K562 (cell line): Measurements from ENCODE around the gene TPM4. TPM values are rescaled to one million over a fixed set of nuclear protein-coding genes. Genes with fewer than 3 reads are reported as not detected.

Experiments used
- HEY1 ChIP-seq: fragments of 250-450 bp; sonication (Bioruptor Pico); IDR thresholded peaks from 2 replicates; pipeline ENCODE4 v1.5.0; 2020; ENCODE audit warnings: mild to moderate bottlenecking, moderate library complexity, borderline replicate concordance
- NONO ChIP-seq, 2 experiments: fragments of 200-400 bp in 1 of 2; fragments of 450-650 bp in 1 of 2; formaldehyde crosslinking in 1 of 2; IDR thresholded peaks; 2 replicates each; pipeline ENCODE4 v1.6.1; 2017; ENCODE audit warnings: low read depth in 2 of 2, mild to moderate bottlenecking in 2 of 2, moderate library complexity in 2 of 2, low read length in 1 of 2
- PHF8 ChIP-seq: fragments of 200-600 bp; sonication (generic); IDR thresholded peaks from 2 replicates; pipeline ENCODE4 v1.6.1; 2012; ENCODE audit warnings: mixed run types, mild to moderate bottlenecking, inconsistent platforms, low read length, moderate library complexity, borderline replicate concordance
- PYGO2 ChIP-seq: fragments of 450-650 bp; IDR thresholded peaks from 2 replicates; pipeline ENCODE4 v1.6.1; 2016; ENCODE audit warnings: mild to moderate bottlenecking, missing genetic modification characterization, moderate library complexity, missing compliant biosample characterization
- ZNF133 ChIP-seq: fragments of 250-450 bp; sonication (Bioruptor Pico); IDR thresholded peaks from 2 replicates; pipeline ENCODE4 v1.4.0; 2020; ENCODE audit warnings: mild to moderate bottlenecking
- ZNF282 ChIP-seq: sonication (generic); formaldehyde crosslinking; IDR thresholded peaks from 2 replicates; pipeline ENCODE4 v1.8.1; 2023; ENCODE audit warnings: missing genetic modification reagents
- ZNF445 ChIP-seq: fragments of 250-450 bp; sonication (Bioruptor Pico); IDR thresholded peaks from 2 replicates; pipeline ENCODE4 v1.4.0; 2020; ENCODE audit warnings: low read depth, mild to moderate bottlenecking, moderate library complexity
- polyA plus RNA-seq, 8 experiments: library from polyadenylated mRNA; depleted of rRNA in 4 of 8; stranded (reverse) in 5 of 8; unstranded in 3 of 8; fragments of >200 nt; fragmentation: Nextera tagmentation in 2 of 8; fragmentation: Illumina TruSeq in 1 of 8; extraction: Ambion mirVana in 2 of 8; extraction: Trizol in 1 of 8; gene quantifications; 2 replicates each; pipeline versions ENCODE4 v1.2.1 to v1.2.3, GENCODE V29; 2011 to 2014; ENCODE audit warnings: inconsistent platforms in 1 of 8, missing spikeins in 1 of 8
- total RNA-seq, 7 experiments: library from RNA; depleted of rRNA in 6 of 7; stranded (reverse); fragments of >200 nt in 6 of 7; fragmentation: Illumina TruSeq in 2 of 7; extraction: Trizol in 2 of 7; gene quantifications; 2 replicates each; pipeline versions ENCODE4 v1.2.1 to v1.2.3, GENCODE V29; 2011 to 2021; ENCODE audit warnings: low replicate concordance in 1 of 7
- TF ChIP-seq, protein P1 (sequence below), 2 experiments: fragments of 450-650 bp; IDR thresholded peaks; 2 replicates each; pipeline ENCODE4 v1.6.1; 2016; ENCODE audit warnings: mild to moderate bottlenecking in 2 of 2, borderline replicate concordance in 1 of 2, low read depth in 1 of 2, moderate library complexity in 1 of 2
- TF ChIP-seq, protein P2 (sequence below): sonication (generic); formaldehyde crosslinking; IDR thresholded peaks from 2 replicates; pipeline ENCODE4 v1.8.1; 2023; ENCODE audit warnings: missing genetic modification reagents, mild to moderate bottlenecking, borderline replicate concordance
- TF ChIP-seq, protein P3 (sequence below): sonication (generic); formaldehyde crosslinking; IDR thresholded peaks from 2 replicates; pipeline ENCODE4 v1.8.0; 2022; ENCODE audit warnings: missing genetic modification reagents, mild to moderate bottlenecking, moderate library complexity, borderline replicate concordance
- TF ChIP-seq, protein P4 (sequence below): fragments of 250-450 bp; sonication (Bioruptor Pico); IDR thresholded peaks from 2 replicates; pipeline ENCODE4 v1.5.0; 2020; ENCODE audit warnings: mild to moderate bottlenecking

Gene TPM4
- total and polyA plus RNA-seq, 9 of the 15 experiments (the other 6 are each of a cell fraction or from before 2014, with no cell fraction given) = 28.1 to 111 (median 77.4) TPM

DNA sequence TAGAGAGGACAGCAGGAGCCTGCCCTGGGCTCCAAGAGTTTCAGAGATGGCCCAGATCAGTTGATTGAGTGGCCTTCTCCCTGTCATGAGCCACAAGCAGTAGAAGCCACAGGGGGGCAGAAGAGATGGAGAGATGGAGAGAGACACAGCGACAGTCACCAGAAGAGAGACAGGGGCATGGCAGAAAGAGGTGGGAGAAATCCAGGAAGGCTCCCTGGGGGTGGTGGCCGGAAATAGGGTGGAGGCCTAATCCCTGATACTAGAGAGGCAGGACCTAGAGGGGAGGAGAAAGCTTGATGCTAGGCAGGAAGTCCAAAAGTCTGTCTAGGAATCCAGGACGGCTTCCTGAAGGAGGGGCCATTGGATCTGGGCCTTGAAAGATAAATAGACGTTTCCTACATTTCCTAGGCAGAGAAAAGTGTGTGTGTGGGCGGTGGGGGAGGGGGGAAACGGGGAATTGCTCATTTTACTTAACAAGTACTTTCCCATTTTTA lies 9.6 kb upstream of the TPM4 start (continued):
- TF ChIP-seq, protein P1, sequence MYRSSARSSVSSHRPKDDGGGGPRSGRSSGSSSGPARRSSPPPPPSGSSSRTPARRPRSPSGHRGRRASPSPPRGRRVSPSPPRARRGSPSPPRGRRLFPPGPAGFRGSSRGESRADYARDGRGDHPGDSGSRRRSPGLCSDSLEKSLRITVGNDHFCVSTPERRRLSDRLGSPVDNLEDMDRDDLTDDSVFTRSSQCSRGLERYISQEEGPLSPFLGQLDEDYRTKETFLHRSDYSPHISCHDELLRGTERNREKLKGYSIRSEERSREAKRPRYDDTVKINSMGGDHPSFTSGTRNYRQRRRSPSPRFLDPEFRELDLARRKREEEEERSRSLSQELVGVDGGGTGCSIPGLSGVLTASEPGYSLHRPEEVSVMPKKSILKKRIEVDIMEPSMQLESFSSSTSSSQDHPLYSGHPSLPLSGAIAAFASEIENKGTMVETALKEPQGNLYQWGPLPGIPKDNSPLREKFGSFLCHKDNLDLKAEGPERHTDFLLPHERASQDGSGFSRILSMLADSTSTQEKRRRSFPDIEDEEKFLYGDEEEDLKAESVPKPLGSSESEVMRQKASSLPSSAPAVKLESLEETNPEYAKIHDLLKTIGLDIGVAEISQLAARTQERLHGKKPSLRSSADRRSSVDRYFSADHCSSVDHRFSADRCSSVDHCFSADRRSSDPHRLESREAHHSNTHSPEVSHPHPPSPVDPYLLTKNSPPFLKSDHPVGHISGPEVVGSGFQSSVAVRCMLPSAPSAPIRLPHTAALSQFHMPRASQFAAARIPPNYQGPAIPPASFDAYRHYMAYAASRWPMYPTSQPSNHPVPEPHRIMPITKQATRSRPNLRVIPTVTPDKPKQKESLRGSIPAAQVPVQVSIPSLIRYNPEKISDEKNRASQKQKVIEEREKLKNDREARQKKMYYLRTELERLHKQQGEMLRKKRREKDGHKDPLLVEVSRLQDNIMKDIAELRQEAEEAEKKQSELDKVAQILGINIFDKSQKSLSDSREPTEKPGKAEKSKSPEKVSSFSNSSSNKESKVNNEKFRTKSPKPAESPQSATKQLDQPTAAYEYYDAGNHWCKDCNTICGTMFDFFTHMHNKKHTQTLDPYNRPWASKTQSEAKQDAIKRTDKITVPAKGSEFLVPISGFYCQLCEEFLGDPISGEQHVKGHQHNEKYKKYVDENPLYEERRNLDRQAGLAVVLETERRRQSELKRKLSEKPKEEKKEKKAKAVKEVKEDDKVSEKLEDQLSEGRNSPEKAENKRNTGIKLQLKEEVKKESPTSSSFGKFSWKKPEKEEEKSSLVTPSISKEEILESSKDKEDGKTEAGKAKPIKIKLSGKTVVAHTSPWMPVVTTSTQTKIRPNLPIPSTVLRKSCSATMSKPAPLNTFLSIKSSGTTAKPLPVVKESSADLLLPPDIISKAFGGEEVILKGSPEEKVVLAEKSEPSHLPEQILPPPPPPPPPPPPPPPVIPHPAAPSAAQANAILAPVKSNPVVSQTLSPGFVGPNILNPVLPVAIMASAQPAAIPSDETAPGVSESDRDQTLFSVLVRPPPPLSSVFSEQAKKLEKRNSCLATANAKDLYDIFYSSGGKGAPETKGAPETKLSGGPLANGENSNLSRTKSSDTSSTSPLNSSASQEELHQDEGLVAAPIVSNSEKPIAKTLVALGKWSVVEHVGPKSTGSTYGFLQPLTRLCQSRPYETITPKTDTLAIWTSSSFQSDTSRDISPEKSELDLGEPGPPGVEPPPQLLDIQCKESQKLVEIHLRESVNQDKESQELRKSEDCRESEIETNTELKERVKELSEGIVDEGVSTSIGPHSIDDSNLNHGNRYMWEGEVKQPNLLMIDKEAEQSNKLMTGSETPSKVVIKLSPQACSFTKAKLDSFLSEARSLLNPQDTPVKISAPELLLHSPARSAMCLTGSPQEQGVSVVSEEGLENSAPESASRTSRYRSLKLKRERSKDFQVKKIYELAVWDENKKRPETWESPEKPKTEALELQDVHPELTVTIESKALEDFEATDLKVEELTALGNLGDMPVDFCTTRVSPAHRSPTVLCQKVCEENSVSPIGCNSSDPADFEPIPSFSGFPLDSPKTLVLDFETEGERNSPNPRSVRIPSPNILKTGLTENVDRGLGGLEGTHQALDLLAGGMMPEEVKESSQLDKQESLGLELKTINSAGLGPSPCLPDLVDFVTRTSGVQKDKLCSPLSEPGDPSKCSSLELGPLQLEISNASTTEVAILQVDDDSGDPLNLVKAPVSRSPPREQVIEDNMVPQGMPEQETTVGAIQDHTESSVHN (IDR thresholded peaks at IDR 0.05; ENCODE audit: borderline replicate concordance in 1 of 2, low read depth in 1 of 2) = no peak
- TF ChIP-seq, protein P2, sequence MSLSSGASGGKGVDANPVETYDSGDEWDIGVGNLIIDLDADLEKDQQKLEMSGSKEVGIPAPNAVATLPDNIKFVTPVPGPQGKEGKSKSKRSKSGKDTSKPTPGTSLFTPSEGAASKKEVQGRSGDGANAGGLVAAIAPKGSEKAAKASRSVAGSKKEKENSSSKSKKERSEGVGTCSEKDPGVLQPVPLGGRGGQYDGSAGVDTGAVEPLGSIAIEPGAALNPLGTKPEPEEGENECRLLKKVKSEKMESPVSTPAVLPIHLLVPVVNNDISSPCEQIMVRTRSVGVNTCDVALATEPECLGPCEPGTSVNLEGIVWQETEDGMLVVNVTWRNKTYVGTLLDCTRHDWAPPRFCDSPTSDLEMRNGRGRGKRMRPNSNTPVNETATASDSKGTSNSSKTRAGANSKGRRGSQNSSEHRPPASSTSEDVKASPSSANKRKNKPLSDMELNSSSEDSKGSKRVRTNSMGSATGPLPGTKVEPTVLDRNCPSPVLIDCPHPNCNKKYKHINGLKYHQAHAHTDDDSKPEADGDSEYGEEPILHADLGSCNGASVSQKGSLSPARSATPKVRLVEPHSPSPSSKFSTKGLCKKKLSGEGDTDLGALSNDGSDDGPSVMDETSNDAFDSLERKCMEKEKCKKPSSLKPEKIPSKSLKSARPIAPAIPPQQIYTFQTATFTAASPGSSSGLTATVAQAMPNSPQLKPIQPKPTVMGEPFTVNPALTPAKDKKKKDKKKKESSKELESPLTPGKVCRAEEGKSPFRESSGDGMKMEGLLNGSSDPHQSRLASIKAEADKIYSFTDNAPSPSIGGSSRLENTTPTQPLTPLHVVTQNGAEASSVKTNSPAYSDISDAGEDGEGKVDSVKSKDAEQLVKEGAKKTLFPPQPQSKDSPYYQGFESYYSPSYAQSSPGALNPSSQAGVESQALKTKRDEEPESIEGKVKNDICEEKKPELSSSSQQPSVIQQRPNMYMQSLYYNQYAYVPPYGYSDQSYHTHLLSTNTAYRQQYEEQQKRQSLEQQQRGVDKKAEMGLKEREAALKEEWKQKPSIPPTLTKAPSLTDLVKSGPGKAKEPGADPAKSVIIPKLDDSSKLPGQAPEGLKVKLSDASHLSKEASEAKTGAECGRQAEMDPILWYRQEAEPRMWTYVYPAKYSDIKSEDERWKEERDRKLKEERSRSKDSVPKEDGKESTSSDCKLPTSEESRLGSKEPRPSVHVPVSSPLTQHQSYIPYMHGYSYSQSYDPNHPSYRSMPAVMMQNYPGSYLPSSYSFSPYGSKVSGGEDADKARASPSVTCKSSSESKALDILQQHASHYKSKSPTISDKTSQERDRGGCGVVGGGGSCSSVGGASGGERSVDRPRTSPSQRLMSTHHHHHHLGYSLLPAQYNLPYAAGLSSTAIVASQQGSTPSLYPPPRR = no peak
- TF ChIP-seq ZNF282 (no peak), HEY1 (CRISPR knock-in tag) (no peak), PYGO2 (tag) (no peak), PHF8 (no peak), ZNF133 (CRISPR knock-in tag) (no peak), NONO (IDR thresholded peaks at IDR 0.05; ENCODE audit: low read depth in 2 of 2, low read length in 1 of 2) (no peak), ZNF445 (CRISPR knock-in tag) (no peak)
- TF ChIP-seq, protein P3, sequence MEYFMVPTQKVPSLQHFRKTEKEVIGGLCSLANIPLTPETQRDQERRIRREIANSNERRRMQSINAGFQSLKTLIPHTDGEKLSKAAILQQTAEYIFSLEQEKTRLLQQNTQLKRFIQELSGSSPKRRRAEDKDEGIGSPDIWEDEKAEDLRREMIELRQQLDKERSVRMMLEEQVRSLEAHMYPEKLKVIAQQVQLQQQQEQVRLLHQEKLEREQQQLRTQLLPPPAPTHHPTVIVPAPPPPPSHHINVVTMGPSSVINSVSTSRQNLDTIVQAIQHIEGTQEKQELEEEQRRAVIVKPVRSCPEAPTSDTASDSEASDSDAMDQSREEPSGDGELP (CRISPR knock-in tag) = peak; percentile 18; the same call in 1 of the 2 replicates
- TF ChIP-seq, protein P4, sequence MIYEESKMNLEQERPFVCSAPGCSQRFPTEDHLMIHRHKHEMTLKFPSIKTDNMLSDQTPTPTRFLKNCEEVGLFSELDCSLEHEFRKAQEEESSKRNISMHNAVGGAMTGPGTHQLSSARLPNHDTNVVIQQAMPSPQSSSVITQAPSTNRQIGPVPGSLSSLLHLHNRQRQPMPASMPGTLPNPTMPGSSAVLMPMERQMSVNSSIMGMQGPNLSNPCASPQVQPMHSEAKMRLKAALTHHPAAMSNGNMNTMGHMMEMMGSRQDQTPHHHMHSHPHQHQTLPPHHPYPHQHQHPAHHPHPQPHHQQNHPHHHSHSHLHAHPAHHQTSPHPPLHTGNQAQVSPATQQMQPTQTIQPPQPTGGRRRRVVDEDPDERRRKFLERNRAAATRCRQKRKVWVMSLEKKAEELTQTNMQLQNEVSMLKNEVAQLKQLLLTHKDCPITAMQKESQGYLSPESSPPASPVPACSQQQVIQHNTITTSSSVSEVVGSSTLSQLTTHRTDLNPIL (CRISPR knock-in tag) = no peak
